GM19324 (cell line): ENCODE data around the gene MAGEC3.
"Not testable (repeated sequence)": the region's sequence is repeated elsewhere in the genome, so short reads cannot be mapped to it uniquely, and the experiment has no call there.

Source experiments
- ATAC-seq: cut with Tn5 transposase; IDR thresholded peaks from one replicate; pipeline ENCODE4 v1.9.1; 2021; ENCODE audit warnings: mild to moderate bottlenecking, moderate library complexity; ENCODE audit not compliant: unreplicated experiment, low FRiP score

The MAGEC3 gene, protein sequence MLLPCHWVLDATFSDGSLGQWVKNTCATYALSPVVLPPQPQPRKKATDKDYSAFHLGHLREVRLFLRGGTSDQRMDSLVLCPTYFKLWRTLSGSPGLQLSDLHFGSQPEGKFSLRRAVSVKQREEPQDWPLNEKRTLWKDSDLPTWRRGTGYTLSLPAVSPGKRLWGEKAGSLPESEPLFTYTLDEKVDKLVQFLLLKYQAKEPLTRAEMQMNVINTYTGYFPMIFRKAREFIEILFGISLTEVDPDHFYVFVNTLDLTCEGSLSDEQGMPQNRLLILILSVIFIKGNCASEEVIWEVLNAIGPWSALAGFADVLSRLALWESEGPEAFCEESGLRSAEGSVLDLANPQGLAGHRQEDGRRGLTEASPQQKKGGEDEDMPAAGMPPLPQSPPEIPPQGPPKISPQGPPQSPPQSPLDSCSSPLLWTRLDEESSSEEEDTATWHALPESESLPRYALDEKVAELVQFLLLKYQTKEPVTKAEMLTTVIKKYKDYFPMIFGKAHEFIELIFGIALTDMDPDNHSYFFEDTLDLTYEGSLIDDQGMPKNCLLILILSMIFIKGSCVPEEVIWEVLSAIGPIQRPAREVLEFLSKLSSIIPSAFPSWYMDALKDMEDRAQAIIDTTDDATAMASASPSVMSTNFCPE

DNA sequence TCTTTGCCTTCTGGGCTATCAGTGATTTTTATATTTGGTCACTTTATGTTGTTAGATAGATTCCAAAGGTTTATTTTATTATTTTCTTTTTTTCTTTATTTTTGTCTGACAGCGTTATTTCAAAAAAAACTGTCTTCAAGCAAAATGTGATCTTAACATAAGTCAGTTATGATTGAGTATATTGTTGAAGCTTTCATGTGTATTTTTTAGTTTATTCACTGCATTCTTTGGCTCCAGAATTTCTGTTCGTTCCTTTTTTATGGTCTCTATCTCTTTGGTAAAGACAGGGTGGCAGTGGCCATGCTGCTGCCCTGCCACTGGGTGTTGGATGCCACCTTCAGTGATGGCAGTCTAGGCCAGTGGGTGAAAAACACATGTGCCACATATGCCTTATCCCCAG lies at the start of gene MAGEC3:
Gene MAGEC3, plus strand, starts transcription at position 301 of the 400 bp plus-strand sequence. Its CDS starts 0 bp downstream, at position 301.
- no peak for ATAC-seq

DNA sequence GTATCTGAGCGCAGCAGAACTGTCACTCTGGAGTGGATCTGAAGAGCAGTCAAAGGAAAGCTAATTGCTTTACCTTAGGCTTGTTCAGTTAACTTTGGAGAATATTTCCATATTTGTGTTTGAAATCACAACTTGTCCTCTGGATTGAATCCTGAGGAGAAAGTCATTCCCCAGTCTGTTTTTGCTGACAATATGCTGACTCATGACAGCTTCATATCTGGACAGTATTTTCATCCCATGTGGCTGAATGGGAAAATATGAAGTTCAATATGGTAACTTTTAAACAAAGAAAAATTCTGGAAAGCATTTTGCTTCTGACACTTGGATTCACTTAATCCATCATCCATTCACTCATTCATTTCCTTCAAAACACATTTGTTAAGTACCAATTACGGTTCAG lies 46.3 kb upstream of the MAGEC3 start:
- ATAC-seq, result no peak

DNA sequence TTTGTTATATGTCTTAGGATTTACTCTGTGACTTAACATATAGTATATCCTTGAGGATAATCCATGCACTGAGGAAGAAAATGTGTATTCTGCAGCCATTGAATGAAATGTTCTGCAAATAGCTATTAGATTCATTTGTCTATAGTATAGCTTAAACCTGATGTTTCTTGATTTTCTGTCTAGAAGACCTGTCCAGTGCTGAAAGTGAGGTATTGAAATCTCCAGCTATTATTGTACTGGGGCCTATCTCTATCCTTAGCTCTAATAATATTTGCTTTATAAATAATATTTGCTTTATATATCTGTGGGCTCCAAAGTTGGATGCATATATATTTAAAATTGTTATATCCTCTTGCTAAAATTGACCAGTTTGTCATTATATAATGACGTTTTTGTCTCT lies 26.7 kb upstream of the MAGEC3 start:
- no peak for ATAC-seq

DNA sequence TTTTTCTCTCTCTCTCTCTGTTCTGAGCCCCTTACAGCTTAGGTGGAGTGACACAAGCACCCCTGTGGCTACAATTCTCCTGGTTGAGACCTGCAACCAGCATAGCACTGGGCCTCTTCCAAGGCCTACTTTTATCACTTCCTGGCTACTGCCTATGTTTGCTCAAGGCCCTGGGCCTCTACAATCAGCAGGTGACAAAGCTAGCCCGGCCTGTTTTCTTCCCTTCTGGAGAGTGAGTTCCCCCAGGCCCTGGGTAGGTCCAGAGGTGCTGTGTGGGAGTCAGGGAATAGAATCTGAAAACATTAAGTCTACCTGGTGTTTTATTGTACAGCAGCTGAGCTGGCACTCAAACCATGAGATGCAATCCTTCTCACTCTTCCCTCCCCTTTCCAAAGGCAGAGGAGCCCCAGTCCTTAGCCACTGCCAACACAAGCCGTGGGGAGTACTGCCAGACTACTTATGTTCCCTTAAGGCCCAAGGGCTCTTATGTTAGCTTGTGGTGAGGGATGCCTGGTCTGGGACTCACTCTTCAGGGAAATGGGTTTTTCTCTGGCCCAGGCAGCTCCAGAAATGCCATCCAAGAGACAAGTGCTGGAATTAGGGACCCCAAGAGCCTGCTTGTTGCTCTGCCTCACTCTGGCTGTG lies 23.8 kb upstream of the MAGEC3 start:
- no peak for ATAC-seq

DNA sequence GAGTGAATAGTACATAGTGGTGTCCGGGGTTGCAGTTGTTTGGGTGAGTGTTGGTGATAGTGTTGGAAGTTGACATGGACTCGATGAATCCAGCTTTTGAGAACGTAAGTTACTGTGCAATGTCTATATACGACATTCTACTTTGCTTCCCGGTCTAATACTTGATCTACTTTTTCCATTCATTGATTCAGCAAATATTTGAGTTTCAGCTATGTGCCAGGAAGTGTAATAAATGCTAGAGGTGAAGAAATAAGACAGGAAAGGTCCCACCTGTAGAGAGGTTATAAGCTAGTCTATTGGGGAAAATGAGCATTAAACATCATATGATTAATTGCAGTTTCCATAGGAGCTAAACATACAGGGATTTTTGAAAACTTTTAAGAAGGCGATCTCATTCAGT lies 22.2 kb upstream of the MAGEC3 start:
- ATAC-seq, result no peak

DNA sequence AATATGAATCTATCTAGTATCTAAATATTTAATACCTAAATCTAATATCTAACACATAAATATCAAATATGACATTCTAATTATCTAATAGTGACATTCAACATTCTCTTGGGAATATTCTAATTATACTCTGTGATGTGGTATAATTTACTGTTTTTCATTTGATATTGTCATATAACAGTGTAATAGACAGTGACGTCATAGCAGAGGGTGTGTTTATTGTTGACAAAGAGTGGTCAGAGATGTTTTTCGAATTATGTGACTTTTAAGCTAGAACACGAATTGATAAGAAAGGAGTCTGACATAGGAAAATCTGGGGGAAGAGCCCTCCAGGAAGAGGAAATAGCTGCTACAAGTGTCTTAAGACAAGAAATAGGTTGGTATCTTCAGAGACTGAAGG lies 5.9 kb upstream of the MAGEC3 start:
- no peak for ATAC-seq

DNA sequence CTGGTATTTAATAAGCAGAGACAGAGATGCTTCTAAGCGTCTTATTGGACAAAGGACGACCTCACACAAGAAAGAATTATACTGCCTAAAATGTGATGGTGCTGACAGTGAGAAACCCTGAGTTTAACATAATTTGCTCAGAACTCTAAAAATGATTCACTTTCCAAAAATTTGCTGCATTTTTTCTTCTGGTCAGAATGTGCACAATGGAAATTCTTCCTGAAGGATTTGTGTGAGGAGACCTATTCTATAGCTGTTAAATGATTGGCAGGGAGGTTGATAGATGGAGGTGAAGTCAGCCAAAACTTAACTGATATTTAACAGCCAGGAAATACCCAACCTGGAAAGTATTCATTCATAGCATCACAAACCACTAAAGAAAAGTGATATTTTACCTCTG lies 1.7 kb downstream of the MAGEC3 start:
- no peak for ATAC-seq

DNA sequence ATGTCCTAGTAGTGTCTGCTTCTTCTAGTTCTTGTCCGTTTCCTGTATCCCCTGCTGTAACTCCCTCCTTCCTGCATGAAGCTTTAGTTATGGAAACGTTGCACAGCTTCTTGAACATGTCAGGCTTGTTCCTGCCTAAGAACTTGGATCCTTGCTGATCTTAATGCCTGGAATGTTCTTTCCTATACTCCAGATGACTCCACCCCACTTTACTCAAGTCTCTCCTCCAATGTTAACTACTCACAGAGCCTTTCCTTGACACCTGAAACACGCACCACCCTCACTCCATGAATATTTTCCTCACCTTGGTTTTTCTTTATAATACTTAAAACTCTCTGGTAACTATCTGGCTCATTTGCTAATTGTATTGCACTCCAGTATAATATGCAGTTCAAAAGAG lies 19.4 kb downstream of the MAGEC3 start:
- no peak for ATAC-seq

DNA sequence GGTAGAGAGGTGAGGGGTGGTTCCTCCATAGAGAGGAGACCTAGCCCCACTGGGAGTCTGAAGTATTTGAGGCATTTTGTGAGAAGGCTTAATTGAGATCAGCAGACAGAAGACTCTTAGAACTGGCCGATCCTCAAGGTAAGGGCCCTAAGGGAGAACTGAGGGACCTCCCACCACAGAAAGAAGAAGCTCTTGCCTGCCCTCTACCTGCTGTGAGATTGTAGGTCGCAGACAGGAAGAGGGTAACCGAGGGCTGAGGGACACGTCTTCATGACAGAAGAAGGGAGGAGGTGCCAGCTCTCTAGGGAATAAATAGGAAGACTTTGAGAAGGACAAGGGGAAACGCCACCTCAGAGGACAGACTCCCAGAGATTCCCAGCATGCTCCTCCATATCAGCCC lies 41.5 kb downstream of the MAGEC3 start:
- ATAC-seq, result no peak

DNA sequence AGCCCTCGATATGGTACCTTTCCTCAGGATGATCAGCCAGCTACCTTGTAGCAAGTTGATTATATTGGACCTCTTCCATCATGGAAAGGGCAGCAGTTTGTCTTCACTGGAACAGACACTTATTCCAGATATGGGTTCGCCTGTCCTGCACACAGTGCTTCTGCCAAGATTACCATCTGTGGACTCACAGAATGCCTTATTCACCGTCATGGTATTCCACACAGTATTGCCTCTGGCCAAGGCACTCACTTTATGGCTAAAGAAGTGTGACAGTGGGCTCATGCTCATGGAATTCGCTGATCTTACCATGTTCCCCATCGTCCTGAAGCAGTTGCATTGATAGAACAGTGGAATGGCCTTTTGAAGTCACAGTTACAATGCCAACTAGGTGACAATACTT lies 50.7 kb downstream of the MAGEC3 start:
- ATAC-seq, result not testable (repeated sequence)

DNA sequence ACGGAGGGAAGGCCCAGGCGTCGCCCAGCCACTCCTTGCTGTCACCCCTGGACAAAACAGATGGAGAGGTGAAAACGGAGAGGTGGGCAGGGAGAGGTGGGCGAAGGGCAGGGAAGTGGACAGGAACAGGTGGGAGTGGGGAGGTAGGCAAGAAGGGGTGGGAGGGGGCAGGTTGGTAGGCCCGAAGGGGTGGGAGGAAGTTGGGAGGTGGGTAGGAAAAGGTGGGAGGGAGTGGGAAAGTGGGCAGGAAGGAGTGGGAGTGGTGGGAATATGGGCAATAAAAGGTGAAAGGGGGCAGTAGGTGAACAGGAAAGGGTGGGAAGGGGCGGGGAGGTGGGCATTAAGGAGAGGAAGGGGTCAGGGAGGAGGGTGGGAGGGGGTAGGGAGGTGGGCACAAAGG lies 56.6 kb downstream of the MAGEC3 start:
- ATAC-seq, result no peak

DNA sequence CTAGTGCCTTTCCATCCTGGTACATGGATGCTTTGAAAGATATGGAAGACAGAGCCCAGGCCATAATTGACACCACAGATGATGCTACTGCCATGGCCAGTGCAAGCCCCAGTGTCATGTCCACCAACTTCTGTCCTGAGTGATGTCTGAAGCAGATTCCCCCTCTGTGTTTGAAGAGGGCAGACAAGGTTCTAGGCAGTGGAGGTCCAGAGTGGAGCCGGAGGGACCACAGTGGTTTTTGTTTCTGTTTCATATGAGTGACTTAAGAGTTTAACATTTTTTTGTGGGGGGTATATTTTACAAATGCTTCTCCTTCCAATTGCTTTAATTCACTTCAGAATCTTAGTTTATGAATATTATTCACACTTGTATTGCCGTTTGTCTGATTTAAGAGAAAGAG lies 59.6 kb downstream of the MAGEC3 start:
- no peak for ATAC-seq

DNA sequence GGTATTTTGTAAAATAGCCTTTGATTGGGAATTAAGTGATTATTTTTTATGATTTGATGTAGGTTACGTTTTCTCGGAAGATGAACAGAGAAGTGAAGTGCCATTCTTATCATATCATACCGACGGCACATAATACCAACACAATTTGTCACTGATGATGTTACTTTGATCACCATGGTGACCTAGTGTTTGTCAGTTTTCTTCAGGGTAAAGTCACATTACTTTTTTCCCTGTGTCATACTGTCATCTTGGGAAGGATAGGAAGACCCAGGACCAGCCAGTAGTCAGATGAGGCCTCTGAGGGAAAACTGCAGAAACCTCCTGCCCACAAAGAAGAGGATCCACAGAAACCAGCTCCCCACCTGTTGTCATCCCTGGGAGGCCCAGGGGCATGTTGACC lies 64.2 kb downstream of the MAGEC3 start:
- no peak for ATAC-seq

DNA sequence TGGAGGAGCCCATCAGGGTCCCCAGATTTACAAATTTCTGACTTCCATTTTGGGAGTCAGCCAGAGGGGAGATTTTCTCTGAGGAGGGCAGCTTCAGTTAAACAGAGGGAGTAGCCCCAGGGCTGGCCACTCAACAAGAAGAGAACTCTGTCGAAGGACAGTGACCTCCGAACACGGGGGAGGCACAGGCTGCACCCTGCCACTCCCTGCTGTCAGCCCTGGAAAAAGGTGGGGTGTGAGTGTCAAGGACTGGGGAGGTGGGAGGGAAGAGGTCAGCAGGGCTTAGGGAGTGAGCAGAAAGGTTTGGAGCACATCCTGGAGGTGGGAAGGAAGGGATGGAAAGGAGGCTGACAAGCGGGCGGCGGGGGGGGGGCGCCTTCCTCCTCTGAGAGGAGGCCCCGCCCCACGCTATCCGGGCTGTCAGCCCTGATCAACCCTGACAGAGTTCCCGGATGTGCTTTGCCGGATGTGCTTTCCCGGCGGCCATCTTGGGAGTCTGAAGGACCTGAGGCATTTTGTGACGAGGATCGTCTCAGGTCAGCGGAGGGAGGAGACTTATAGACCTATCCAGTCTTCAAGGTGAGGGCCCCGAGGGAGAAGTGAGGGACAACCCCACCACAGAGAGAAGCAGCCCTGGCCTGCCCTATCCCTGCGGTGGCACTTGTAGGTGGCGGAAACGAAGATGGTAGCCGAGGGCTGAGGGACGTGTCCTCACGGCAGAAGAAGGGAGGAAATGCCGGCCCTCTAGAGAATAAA lies 65.5 kb downstream of the MAGEC3 start, which contains the start of gene MAGEC1:
Gene MAGEC1, plus strand, starts transcription at position 495 of the 756 bp plus-strand sequence. CDS start 1,179 bp downstream, outside the sequence.
- ATAC-seq, result no peak

DNA sequence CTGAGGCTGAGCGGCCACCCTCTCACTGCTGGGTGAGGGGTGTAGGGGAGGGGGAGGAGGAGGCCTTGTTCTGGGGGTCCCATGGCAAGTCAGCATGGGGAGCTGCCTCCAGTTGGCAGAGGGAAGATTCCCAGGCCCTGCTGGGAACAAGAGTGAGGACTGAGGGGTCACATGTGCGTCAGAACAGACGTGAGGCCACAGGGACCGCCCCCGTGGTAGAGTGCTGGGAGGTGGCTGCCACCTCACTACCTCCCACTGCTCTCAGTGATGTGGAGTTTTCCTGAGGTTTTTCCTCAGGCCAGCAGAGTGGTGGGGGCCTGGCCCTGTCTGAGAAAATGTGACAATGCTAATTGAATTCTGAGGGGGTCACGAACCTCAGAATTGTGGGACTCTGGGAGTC lies 66.1 kb downstream of the MAGEC3 start:
- ATAC-seq, result no peak

DNA sequence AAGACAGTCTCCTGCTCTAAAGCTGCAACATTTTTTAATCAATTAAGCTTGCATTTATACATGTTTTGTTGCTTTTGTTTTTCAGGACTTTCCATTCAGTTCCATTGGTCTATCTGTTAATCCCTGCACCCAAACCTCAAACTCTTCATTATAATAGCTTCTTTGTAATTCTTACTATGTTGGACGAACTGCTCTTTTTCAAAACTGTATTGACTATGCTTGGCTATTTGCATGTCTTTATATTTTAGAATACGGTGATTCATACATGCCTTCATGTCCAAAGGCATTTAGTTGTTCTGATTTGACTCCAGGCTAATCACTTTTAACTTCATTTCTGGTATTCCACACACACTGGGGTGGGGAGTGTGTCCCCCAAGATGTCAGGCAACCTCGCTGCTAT lies 79.7 kb downstream of the MAGEC3 start:
- ATAC-seq, result no peak

DNA sequence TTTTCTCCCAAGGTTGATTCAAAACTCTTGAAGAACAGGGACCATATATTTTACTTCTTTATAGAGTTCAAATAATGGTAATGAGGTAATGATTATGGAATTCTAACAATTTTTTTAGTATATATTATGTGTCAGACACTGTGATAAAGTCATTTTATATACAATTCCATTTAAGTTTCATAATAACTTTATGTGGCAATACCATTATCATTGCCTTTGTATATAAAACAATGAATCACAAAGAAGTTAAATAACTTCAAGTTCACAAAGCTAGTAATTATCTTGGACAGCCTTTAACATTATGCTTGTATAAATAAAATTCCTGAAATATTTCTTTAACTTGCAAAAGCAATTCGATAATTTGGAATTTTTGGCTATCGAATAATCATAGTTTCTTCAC lies 86.2 kb downstream of the MAGEC3 start:
- ATAC-seq, result no peak

DNA sequence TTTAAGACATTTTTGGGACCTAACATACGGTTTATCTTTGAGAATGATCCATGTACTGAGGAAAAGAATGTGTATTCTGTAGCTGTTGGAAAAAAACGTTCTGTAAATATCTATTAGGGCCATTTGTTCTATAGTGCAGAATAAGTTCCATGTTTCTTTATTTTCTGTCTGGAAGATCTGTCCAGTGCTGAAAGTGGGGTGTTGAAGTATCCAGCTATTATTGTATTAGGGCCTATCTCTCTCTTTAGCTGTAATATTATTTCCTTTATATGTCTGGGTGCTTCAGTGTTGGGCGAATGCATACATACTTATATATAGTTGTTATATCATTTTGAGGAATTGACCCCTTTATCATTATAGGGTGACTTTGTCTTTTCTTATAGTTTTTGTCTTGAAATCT lies 90.3 kb downstream of the MAGEC3 start:
- ATAC-seq, result no peak

DNA sequence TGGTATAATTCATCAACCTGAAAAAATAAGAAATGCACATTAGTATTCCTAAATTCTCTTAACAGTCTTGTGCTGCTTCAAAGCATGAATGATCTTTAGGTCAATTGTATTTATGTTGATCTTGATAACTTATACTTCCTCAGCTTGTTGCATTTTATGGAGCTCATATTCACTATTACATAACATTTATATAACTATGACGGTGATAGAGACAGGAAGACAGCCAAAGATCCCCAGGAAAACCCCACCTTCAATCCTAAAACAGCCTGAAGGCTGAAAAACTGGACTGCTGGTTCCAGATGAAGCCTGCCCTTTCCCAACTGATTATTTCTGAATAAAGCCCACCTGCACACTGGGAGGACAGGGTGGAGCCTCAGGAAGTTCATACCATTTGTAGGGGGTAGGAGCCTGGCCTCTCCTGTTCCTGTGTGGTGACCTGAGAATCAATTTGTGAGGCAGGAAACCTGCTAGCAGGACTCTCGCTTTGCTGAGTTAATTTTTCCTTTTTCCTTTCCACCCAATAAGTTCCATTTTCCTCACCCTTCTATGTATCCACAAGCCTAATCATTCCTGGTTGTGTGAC lies 96.0 kb downstream of the MAGEC3 start:
- ATAC-seq, result no peak

DNA sequence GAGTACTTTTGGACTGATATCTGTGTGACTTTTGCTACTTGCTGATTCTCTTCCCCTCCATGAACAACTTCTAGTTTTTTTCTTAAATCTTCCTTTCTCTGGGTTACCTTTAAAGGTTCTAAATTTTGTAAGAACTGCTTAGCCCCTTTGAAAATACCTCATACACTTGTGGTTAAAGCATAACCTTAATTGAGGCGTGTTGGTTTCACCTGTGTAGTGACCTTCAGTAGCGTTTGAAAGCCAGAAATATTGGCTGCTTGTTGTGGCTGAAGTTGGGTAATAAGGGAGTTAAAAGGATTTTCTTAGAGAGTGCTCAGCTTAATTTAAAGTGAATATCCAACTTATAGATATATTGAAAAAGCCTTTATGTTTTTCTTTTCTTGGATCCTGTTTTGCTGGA lies 97.5 kb downstream of the MAGEC3 start:
- no peak for ATAC-seq
